ENCODE data around the gene LRRC72. TPM values are rescaled to one million over a fixed set of nuclear protein-coding genes. Genes with fewer than 3 reads are reported as not detected.

Gene LRRC72
- not detected in 2 replicates for total RNA-seq

DNA sequence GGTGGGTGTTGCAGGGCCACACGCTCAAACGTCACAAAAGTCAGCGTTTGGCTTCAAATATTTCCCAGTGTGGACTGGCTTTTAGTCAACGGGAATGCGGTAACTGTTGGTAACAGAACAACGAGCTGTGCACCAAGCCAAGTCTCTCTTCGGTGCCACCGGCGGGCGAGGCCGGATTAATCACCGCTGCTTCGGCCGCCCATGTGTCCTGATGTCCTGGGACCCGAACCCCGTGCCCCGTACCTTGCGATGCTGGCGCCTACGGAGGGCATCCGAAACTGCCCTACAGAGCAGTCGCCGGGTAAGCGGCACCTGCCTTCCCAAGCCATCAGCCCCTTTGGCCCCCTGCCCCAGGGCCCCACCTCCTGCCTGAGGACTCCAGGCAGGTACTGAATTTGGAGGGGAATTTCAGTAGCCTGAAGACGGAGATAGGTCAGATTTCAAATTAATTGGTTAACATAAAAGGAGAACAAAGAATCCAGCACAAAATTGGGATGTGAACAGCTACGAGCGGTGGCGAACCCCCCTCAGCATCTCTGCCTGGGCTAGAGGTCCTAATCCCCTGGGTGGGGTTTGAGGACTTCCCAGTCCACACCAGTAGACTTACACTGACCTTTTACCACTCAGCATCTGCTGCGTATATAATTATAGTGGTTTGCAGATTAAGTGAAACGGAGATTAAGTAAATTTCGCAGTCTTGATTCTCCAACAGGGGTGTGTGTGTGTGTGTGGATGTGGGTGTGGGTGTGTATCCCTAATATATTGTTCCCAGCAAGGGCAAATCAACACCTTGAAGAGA, at the start of gene LRRC72:
Gene LRRC72 (plus strand): TSS at position 84 of the 799 bp plus-strand sequence. CDS start 128 bp downstream, at position 212.

Other genes with a start within 250 kb of the LRRC72 start
- gene CRPPA, start 105.3 kb upstream of the LRRC72 start, total RNA-seq, result 2.1 and 2.9 TPM in 2 replicates
- gene SOSTDC1, start 61.1 kb upstream of the LRRC72 start, total RNA-seq, result 0.32 and 0.73 TPM in 2 replicates
- gene ANKMY2, start 118.9 kb downstream of the LRRC72 start, total RNA-seq, result 25.8 and 26.0 TPM in 2 replicates
- gene BZW2, start 119.4 kb downstream of the LRRC72 start, total RNA-seq, result 40.6 and 41.1 TPM in 2 replicates
- gene TSPAN13, start 226.9 kb downstream of the LRRC72 start, total RNA-seq, result 1.1 and 2.4 TPM in 2 replicates

Measured in hair follicle dermal papilla cell (primary cell).